Left ventricle myocardium superior (tissue), 1 donor: Measurements from ENCODE around the gene SIPA1L3. TPM values are rescaled to one million over a fixed set of nuclear protein-coding genes. Genes with fewer than 3 reads are reported as not detected.

Experiments
- ATAC-seq: fragments of 200-7000 bp; cut with Tn5 transposase; one replicate; pipeline ENCODE4 v1.9.1; 2020; ENCODE audit warnings: mild to moderate bottlenecking, moderate library complexity
- DNase-seq: peaks from one replicate; pipeline ENCODE4 v3.0.0-alpha.2; 2020
- intact Hi-C: fragments of 100-400 bp; cut with micrococcal nuclease; formaldehyde crosslinking; loops from one replicate; pipeline ENCODE4 v1.11.0; 2022
- total RNA-seq: library from RNA; stranded (reverse); fragmentation: NEBNext Ultra II Directional; extraction: Animal tissue kit (Norgen Biotek cat#: 25700); gene quantifications from one replicate; pipeline ENCODE4 v1.2.1, GENCODE V29; 2021
- donor health status: DM: no; HTN: yes; CAD: no; lungs with severe emphysema.

The SIPA1L3 gene
- total RNA-seq, 1 donor from 2014 or later: 10.5 TPM

GRCh38 chr19:37987356-37988332 is 80.6 kb downstream of the SIPA1L3 start:
- ATAC-seq: no peak
- intact Hi-C loops: no loop called here
- DNase-seq: no peak

GRCh38 chr19:37988758-37989635 is 82.0 kb downstream of the SIPA1L3 start:
- intact Hi-C loops: no loop called here
- DNase-seq: no peak
- no peak for ATAC-seq

DNA sequence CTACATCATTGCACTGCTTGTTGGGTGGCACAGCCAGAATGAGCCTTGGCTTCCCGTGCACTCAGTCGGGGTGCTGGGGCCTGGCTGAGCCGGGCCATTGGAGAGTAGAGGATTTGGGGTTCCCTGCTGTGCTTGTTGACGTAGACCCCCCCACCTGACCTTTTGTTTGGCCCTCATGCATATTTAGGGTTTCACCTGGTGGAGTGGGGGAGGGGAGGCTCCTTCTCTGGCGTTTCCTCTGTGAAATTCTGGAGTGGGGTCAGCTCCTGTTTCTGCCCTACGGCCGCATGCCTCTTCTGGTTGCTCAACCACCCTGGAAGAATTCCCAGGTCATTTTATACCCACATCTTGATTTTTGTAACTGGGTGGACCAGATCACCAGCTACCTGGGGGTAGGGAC is 82.8 kb downstream of the SIPA1L3 start:
- DNase-seq (no peak), ATAC-seq (no peak)
- intact Hi-C loops: no loop called here

- DNase-seq (no peak), ATAC-seq (no peak)
- intact Hi-C loops: no loop called here
Observed at GRCh38 chr19:37990362-37990761, 83.4 kb downstream of the SIPA1L3 start.

DNA sequence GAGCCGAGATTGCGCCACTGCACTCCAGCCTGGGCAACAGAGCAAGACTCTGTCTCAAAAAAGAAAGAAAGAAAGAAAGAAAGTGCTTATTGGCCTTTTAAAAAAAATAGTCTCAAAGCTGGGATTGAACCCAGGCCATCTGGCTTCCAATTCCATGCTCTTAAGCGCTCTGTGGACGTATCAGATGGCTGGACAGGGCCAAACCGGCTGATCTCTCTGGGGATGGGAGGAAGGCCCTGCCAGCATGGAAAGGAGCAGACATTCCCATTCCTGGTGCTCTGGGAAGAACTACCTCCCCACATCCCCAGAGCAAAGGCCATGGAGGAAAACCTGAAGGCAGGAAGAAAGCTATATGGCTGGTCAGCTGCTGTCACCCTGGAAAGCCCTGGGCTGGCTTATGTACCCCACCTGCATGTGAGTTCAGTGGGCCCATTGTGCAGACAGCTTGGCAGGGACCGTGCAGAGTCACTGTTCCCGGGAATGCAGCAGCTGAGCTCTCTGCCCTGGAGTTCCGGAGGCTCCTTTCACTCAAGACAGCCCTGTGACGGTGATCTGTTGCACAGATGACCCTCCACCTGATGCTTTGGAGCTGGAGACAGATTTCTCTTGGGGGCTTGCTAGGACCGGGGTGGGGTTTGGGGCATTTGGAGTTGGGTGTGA is 84.3 kb downstream of the SIPA1L3 start:
- DNase-seq (no peak), ATAC-seq (peak; percentile 48)
- intact Hi-C loops: no loop called here

- intact Hi-C loops: no loop called here
- ATAC-seq (no peak), DNase-seq (no peak)
Observed at GRCh38 chr19:37991841-37992248, 84.8 kb downstream of the SIPA1L3 start.

- intact Hi-C loops: no loop called here
Observed at GRCh38 chr19:37992761-37993160, 85.8 kb downstream of the SIPA1L3 start.

GRCh38 chr19:37994823-37995130 is 87.8 kb downstream of the SIPA1L3 start:
- no peak for DNase-seq
- no peak for ATAC-seq
- intact Hi-C loops: no loop called here

More at GRCh38 chr19:37992761-37993160, 85.8 kb downstream of the SIPA1L3 start:
- ATAC-seq: no peak
- DNase-seq: no peak

DNA sequence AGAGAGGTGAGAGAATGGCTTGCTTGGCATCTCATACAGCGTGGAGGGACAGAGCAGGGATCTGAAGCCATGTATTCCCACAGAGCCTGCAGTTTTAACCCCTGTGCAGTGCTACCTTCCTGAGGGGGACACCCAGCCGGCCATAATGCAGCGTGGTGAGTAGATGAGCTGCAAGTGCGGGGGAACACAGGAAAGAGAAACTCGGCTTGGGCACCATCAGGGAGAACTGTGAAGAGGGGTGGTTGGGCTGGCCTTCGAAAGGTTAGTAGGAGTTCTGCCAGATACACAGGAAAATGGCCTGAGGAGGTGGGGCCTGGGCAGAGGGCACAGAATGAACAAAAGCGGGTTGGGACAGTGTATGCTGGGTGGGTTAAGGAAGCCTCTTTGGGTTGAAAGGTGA is 88.3 kb downstream of the SIPA1L3 start:
- no peak for DNase-seq
- intact Hi-C loops: no loop called here
- ATAC-seq: no peak

GRCh38 chr19:37997911-37998344 is 90.9 kb downstream of the SIPA1L3 start:
- no peak for DNase-seq
- ATAC-seq: peak; percentile 44
- intact Hi-C loops: no loop called here

DNA sequence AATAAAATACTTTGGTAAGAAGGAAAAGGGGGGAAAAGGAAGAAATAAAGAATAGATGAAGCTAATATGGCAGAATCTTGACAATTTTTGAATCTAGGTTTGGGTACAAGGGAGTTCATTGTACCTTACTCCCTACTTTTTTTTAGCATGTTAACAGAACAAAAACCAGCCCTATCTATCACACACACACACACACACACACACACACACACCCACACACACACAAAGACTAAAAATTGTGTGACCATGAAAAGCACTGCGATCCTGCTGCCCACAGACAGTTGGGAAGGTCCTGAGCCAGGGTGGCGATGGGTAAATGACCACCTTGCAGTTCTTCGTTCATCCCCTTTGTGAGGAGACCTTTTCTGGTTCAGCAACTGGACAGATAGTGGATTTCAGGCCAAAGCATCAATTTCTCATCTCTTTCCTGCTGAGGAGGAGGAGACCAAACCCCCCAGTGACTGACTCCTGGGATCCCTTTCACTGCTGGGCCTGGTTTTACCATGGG is 91.8 kb downstream of the SIPA1L3 start:
- ATAC-seq: no peak
- intact Hi-C loops: no loop called here
- no peak for DNase-seq

GRCh38 chr19:37999309-38000213 is 92.6 kb downstream of the SIPA1L3 start:
- intact Hi-C loops: no loop called here
- DNase-seq: peak; percentile 72
- peak; percentile 75 for ATAC-seq

DNA sequence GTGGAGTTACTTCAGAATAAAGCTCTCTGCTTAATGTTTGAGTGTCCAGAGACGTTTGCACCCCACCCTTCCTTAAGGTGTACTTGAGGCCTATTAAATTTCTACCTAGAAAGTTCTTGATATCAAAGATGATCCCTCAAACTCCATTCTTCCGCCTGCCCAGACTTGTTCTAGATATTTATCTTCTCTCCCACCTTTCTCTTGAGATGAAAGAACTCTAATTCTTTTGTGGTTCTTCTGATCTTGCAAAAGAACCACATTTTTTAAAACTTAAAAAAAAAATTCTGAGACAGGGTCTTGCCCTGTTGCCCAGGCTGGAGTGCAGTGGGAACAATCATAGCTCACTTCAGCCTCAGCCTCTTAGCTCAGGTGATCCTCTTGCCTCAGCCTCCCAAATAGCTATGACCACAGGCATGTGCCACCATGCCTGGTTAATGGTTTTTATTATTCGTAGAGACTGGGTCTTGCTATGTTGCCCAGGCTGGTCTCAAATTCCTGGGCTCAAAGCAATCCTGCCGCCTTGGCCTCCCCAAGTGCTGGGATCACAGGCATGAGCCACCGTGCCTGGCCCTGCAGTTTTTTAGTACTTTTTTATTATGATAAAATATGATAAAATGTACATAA is 94.3 kb downstream of the SIPA1L3 start:
- ATAC-seq: no peak
- intact Hi-C loops: no loop called here
- no peak for DNase-seq

- peak; percentile 76 for DNase-seq
- intact Hi-C loops: no loop called here
- ATAC-seq: peak; percentile 49
Observed at GRCh38 chr19:38003438-38004185, 96.6 kb downstream of the SIPA1L3 start.

- ATAC-seq (no peak), DNase-seq (no peak)
- intact Hi-C loops: no loop called here
Observed at GRCh38 chr19:38004186-38004520, 97.1 kb downstream of the SIPA1L3 start.

DNA sequence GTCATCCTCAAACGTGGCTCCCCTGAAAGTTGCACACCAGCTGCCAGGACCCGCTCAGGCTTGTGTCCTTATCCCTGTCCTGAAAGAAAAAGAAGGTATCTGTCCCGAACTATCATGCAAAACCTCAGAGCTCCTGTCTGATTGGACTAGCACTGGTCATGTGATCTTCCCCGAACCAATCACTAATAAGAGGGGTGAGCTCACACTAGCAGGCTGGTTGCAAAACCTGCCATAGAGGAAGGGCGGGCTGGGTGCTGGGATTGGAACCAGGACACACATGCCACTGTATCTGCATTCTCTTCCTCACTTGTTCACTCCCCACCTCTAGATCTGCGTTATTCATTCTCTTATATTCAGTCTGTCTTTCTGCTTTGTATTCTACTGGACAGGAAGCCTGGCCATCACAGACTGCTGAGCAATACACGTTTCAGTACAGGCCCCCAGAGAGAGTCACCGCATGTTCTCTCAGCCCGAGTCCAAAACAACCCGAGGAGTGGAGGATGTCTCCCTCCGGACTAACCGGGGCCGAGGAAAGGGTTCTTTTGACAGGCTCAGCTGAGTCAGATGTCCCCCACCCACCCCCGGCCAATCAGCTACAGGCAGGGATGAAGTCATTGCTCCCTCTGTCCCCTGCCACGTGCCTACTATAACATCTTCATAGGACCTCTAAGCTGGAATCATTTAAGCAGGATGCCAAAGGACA is 97.7 kb downstream of the SIPA1L3 start:
- peak; percentile 97 for ATAC-seq
- peak; percentile 76 for DNase-seq
- intact Hi-C loops: no loop called here

DNA sequence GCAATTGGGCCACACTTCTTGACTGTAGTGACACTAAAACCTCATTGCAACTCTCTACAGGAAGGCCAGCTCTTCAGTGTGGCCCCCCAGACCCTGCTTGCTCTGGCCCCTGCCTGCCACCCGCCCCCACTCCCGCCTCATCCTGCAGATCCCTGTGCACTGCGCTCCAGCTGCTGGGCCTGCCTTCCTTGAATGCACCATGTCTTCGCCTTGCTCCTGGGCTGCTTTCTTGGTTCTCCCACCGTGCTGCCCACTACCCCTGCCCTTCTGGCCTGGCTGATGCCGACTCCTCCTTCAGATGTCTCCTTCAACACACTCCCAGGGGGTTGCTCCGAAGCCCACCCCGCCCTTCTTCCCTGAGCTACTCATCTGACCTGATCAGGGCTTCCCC is 98.2 kb downstream of the SIPA1L3 start:
- ATAC-seq (no peak), DNase-seq (no peak)
- intact Hi-C loops: no loop called here
